ENCODE data around the gene ERGIC1. TPM values are rescaled to one million over a fixed set of nuclear protein-coding genes. Genes with fewer than 3 reads are reported as not detected.

ERGIC1 gene
- total RNA-seq, 1 donor from 2014 or later, result 79.4 TPM

DNA sequence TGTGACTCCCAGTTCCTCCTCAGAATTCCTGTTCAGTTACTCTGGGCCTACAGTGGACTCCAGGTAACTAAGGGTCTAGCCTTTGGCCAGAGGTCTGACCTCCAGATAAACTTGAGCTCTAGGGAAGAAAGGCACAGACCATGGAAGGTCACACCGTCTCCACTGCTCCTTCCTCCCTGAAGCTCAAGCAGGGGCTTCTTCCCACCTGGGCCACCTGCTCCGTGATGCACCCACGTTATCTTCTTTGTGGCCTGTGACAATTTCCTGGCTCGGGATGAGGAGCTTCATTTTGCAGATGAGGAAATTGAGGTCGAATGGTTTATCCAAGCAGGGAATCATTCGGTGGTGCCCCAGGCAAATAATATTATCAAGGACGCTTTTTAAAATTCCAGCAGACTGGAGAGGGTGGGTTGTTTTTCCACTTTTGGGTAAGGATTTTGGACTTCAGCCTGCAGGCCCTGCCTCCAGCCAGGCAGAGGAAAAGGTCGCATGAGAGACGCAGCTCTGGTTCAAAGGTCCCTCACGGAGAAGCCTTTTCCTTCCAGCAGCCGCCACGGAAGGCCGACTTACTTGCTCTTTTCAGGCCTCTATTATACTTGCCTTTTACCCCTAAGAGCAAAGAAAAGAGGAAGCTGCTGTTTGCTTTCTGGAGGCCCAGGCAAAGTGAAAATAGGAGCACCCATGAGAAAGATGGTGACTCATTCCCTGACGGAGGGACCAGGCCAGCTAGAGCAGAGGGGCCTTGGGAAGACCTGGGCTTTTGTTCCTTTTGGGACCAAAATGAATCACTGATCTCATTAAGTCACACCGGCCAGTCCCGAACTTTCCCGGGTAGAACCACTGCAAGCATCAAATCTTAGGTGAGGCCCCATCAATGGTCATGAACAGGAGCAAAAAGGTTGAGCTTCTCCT is 40.2 kb upstream of the ERGIC1 start:
- no peaks in the 10 kb centered on the region for H3K27me3 ChIP-seq (ENCODE audit: low read depth)
- no peaks in the 10 kb centered on the region for H3K36me3 ChIP-seq
- intact Hi-C loops (cut with micrococcal nuclease), result no loop called here
- TF ChIP-seq, protein P1, sequence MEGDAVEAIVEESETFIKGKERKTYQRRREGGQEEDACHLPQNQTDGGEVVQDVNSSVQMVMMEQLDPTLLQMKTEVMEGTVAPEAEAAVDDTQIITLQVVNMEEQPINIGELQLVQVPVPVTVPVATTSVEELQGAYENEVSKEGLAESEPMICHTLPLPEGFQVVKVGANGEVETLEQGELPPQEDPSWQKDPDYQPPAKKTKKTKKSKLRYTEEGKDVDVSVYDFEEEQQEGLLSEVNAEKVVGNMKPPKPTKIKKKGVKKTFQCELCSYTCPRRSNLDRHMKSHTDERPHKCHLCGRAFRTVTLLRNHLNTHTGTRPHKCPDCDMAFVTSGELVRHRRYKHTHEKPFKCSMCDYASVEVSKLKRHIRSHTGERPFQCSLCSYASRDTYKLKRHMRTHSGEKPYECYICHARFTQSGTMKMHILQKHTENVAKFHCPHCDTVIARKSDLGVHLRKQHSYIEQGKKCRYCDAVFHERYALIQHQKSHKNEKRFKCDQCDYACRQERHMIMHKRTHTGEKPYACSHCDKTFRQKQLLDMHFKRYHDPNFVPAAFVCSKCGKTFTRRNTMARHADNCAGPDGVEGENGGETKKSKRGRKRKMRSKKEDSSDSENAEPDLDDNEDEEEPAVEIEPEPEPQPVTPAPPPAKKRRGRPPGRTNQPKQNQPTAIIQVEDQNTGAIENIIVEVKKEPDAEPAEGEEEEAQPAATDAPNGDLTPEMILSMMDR (IDR thresholded peaks at IDR 0.05; ENCODE audit: borderline replicate concordance), result no peak
- H3K27ac ChIP-seq (replicated peaks), result peak overlapping the region; percentile 82
- H3K4me1 ChIP-seq, result peaks cover 44% of the 10 kb centered on the region
- DNase-seq, result no peak
- H3K4me3 ChIP-seq, result no peak overlapping the region
- H3K9me3 ChIP-seq (replicated peaks), result no peaks in the 10 kb centered on the region

DNA sequence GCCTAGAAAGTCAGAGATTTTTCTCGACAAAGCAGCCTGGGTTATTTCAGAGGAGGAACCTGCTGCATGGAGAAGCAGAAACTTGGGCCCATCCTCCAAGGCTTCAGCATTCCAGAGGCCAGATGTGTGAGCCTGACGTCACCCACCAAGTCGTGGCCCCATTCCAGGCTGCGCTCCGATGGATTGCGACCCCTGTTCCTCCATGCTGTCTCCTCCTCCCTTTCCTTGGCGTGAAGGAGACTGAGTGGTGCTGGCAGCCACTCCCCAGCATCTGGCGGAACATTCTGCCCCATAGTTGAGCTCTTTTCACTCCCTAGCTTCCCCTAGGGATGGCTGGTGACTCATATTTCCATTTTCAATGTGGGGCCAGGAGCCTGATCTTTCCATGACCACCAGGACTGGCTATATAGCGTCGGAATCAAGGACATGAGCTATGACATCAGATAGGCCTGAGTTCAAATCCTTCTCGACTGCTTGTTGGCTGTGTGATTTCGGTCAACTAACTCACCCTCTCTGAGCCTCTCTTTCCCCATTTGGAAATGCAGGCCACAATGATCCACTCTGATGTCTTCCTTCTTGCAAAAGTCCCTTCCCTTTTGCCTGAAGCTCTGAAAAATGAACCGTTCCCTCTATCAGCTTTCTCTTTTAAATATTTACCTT is 38.6 kb upstream of the ERGIC1 start:
- Histone ChIP-seq H3K27me3 (ENCODE audit: low read depth) (no peaks in the 10 kb centered on the region), H3K9me3 (replicated peaks) (no peaks in the 10 kb centered on the region), H3K4me1 (peaks cover 29% of the 10 kb centered on the region), H3K4me3 (no peak overlapping the region), H3K27ac (replicated peaks) (peak overlapping the region; percentile 82), H3K36me3 (no peaks in the 10 kb centered on the region)
- intact Hi-C loops (cut with micrococcal nuclease), result no loop called here
- TF ChIP-seq, protein P1 (IDR thresholded peaks at IDR 0.05; ENCODE audit: borderline replicate concordance), result peak; percentile 28
- peak; percentile 95 for DNase-seq

GRCh38 chr5:172796306-172796705 is 37.7 kb upstream of the ERGIC1 start:
- H3K4me3 ChIP-seq, result no peak overlapping the region
- peaks cover 29% of the 10 kb centered on the region for H3K4me1 ChIP-seq
- no peak for DNase-seq
- H3K36me3 ChIP-seq, result no peaks in the 10 kb centered on the region
- TF ChIP-seq, protein P1 (IDR thresholded peaks at IDR 0.05; ENCODE audit: borderline replicate concordance), result no peak
- H3K9me3 ChIP-seq (replicated peaks), result no peaks in the 10 kb centered on the region
- intact Hi-C loops (cut with micrococcal nuclease), result no loop called here
- H3K27me3 ChIP-seq (ENCODE audit: low read depth), result no peaks in the 10 kb centered on the region
- peak overlapping the region; percentile 82 for H3K27ac ChIP-seq (replicated peaks)

DNA sequence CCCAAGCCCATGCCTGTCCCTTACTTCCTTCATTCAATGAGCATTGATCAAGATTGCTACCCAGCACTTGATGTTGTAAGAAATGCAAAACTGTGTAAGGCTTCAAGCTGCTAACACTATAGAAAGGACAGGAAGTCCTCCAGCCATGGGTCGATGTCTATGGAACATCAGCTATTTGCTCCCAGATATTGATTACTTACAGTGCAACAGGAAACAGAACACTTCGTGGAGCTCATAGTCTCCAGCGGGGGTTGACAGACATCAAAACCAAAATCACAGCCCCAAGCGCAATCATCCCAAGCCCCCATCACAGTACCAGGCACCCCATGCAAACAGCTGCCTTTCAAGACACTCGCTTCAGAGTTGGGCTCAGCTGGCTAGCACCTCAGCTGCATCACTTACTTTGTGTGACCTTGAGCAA is 36.3 kb upstream of the ERGIC1 start:
- Histone ChIP-seq H3K9me3 (replicated peaks) (no peaks in the 10 kb centered on the region), H3K36me3 (no peaks in the 10 kb centered on the region), H3K27me3 (ENCODE audit: low read depth) (no peaks in the 10 kb centered on the region), H3K4me1 (peaks cover 29% of the 10 kb centered on the region), H3K27ac (replicated peaks) (peak overlapping the region; percentile 30), H3K4me3 (no peak overlapping the region)
- TF ChIP-seq, protein P1 (IDR thresholded peaks at IDR 0.05; ENCODE audit: borderline replicate concordance), result no peak
- intact Hi-C loops (cut with micrococcal nuclease), result no loop called here
- no peak for DNase-seq

GRCh38 chr5:172798422-172799215 is 35.4 kb upstream of the ERGIC1 start:
- TF ChIP-seq, protein P1 (IDR thresholded peaks at IDR 0.05; ENCODE audit: borderline replicate concordance), result no peak
- Histone ChIP-seq H3K9me3 (replicated peaks) (no peaks in the 10 kb centered on the region), H3K4me3 (no peak overlapping the region), H3K27me3 (ENCODE audit: low read depth) (no peaks in the 10 kb centered on the region), H3K4me1 (peaks cover 24% of the 10 kb centered on the region), H3K36me3 (no peaks in the 10 kb centered on the region), H3K27ac (replicated peaks) (peak overlapping the region; percentile 30)
- intact Hi-C loops (cut with micrococcal nuclease), result no loop called here
- DNase-seq, result no peak

Data from left ventricle myocardium inferior (tissue), 1 donor.